Thyroid gland (tissue), 4 donors: ENCODE results near the gene NDP.

Source experiments
- POLR2A ChIP-seq, 2 donors: fragments of 450-650 bp; IDR thresholded peaks; one replicate each; pipeline ENCODE4 v1.6.1; 2017; ENCODE audit warnings: antibody characterized with exemption in 2 of 2, mild to moderate bottlenecking in 2 of 2, moderate library complexity in 1 of 2
- TF ChIP-seq, protein P1 (sequence below), 6 experiments: fragments of 200-600 bp in 3 of 6; fragments of 450-650 bp in 3 of 6; sonication (generic) in 3 of 6; IDR thresholded peaks; one replicate each; pipeline ENCODE4 v1.5.1; 2016 to 2019; ENCODE audit warnings: antibody characterized with exemption in 6 of 6, mild to moderate bottlenecking in 2 of 6, inconsistent platforms in 1 of 6, moderate library complexity in 1 of 6

DNA sequence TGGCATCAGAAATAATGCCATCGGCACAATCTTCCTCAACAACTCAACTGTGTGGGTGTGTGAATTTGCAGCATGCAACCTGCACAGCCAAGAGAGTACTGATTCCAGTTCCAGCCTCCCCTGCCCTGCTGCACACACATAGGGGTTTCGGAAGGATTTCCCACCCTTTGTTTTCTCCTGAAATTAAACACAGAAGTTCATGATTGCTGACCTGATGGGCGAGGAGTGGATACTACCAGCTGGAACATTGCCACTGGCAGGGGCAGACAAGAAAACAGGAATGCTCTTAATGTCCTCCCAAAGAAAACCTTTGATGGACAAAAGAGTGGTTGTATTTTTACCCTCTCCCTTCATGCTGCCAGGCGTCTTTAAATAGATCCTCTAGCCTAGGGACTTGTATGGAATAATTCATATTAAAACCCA, 4.8 kb downstream of the NDP start:
- no peak for TF ChIP-seq POLR2A (IDR thresholded peaks at IDR 0.05)
- TF ChIP-seq, protein P1, sequence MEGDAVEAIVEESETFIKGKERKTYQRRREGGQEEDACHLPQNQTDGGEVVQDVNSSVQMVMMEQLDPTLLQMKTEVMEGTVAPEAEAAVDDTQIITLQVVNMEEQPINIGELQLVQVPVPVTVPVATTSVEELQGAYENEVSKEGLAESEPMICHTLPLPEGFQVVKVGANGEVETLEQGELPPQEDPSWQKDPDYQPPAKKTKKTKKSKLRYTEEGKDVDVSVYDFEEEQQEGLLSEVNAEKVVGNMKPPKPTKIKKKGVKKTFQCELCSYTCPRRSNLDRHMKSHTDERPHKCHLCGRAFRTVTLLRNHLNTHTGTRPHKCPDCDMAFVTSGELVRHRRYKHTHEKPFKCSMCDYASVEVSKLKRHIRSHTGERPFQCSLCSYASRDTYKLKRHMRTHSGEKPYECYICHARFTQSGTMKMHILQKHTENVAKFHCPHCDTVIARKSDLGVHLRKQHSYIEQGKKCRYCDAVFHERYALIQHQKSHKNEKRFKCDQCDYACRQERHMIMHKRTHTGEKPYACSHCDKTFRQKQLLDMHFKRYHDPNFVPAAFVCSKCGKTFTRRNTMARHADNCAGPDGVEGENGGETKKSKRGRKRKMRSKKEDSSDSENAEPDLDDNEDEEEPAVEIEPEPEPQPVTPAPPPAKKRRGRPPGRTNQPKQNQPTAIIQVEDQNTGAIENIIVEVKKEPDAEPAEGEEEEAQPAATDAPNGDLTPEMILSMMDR (IDR thresholded peaks at IDR 0.05): no peak
